Breast epithelium (tissue), 4 donors: ENCODE data around the gene PRODH. TPM values are rescaled to one million over a fixed set of nuclear protein-coding genes. Genes with fewer than 3 reads are reported as not detected.
A peak's percentile ranks its signal among the peaks of the same experiment; 100 is the strongest.
"Not testable (repeated sequence)": the region's sequence is repeated elsewhere in the genome, so short reads cannot be mapped to it uniquely, and the experiment has no call there.

Experiments
- DNase-seq, 2 donors: peaks; one replicate each; pipeline ENCODE4 v3.0.0-alpha.2; 2019; ENCODE audit warnings: low spot score in 2 of 2
- H3K27ac ChIP-seq, 2 donors: fragments of 200-600 bp; sonication (generic) in 1 of 2; one replicate each; pipeline ENCODE4 v1.5.1; 2016 to 2019; ENCODE audit warnings: mild to moderate bottlenecking in 1 of 2
- H3K27me3 ChIP-seq, 2 donors: fragments of 200-600 bp; sonication (generic) in 1 of 2; one replicate each; pipeline versions ENCODE4 v1.5.1 to v1.6.0; 2017 to 2019; ENCODE audit warnings: control low read depth in 1 of 2, mild to moderate bottlenecking in 1 of 2
- H3K36me3 ChIP-seq: fragments of 200-600 bp; one replicate; pipeline ENCODE4 v1.5.1; 2019
- H3K4me1 ChIP-seq, 2 donors: fragments of 200-600 bp; sonication (generic); one replicate each; pipeline ENCODE4 v1.5.1; 2016 to 2019; ENCODE audit warnings: control low read depth in 1 of 2
- H3K4me3 ChIP-seq, 3 donors: fragments of 200-600 bp; sonication (generic); 1 replicate in 2 of 3; 2 replicates in 1 of 3; pipeline ENCODE4 v1.5.1; 2016 to 2019; ENCODE audit warnings: mild to moderate bottlenecking in 3 of 3, moderate library complexity in 2 of 3
- H3K9me3 ChIP-seq, 2 donors: fragments of 200-600 bp; sonication (generic) in 1 of 2; one replicate each; pipeline ENCODE4 v1.5.1; 2016 to 2019; ENCODE audit warnings: control low read depth in 1 of 2
- CTCF ChIP-seq, 3 donors: fragments of 450-650 bp; IDR thresholded peaks; one replicate each; pipeline ENCODE4 v1.5.1; 2016 to 2017; ENCODE audit warnings: antibody characterized with exemption in 3 of 3, mild to moderate bottlenecking in 3 of 3, moderate library complexity in 3 of 3
- POLR2A ChIP-seq: fragments of 450-650 bp; IDR thresholded peaks from one replicate; pipeline ENCODE4 v1.6.1; 2016; ENCODE audit warnings: antibody characterized with exemption, mild to moderate bottlenecking, moderate library complexity
- POLR2AphosphoS5 ChIP-seq, 3 donors: sonication (generic); formaldehyde crosslinking; IDR thresholded peaks; one replicate each; pipeline ENCODE4 v1.6.1; 2017; ENCODE audit warnings: antibody characterized with exemption in 3 of 3
- intact Hi-C: fragments of 100-400 bp; cut with DNase I; formaldehyde crosslinking; loops from one replicate; pipeline ENCODE4 v1.15.1; 2023; ENCODE audit warnings: low total_unique reads
- total RNA-seq, 3 donors: library from RNA; depleted of rRNA; stranded (reverse); fragments of >200 nt; gene quantifications; one replicate each; pipeline ENCODE4 v1.1.0, GENCODE V29; 2016

PRODH gene
- total RNA-seq, 3 donors from 2014 or later = 4.6 to 29.6 (median 11.1) TPM

GRCh38 chr22:18954303-18954989 lies 18.4 kb upstream of the PRODH start:
- not testable (repeated sequence) for H3K27me3 ChIP-seq, H3K9me3 ChIP-seq, H3K4me3 ChIP-seq, H3K4me1 ChIP-seq, H3K36me3 ChIP-seq, H3K27ac ChIP-seq
- peak in 2 of 3 donors; percentile 70 to 71 for TF ChIP-seq CTCF (IDR thresholded peaks at IDR 0.05)
- DNase-seq = peak; percentile 40 to 71
- intact Hi-C loops = loop anchor here (10.0 kb wide), 1 partner anchor 680 kb away; no protein-coding TSS in a partner anchor

- peak in 1 of 2 donors; percentile 38 for DNase-seq
- not testable (repeated sequence) for H3K4me1 ChIP-seq, H3K27me3 ChIP-seq, H3K4me3 ChIP-seq, H3K27ac ChIP-seq, H3K9me3 ChIP-seq, H3K36me3 ChIP-seq
- intact Hi-C loops = loop anchor here (10.0 kb wide), 1 partner anchor 682 kb away; no protein-coding TSS in a partner anchor
These were observed 17.0 kb upstream of the PRODH start for GRCh38 chr22:18953128-18953527.

GRCh38 chr22:18952022-18952421 lies 15.9 kb upstream of the PRODH start:
- H3K27me3 ChIP-seq = peaks cover 0 to 5% of the 10 kb centered on the region in 2 donors
- DNase-seq = no peak
- no peaks in the 10 kb centered on the region for H3K9me3 ChIP-seq
- H3K4me3 ChIP-seq = no peak overlapping the region
- intact Hi-C loops = loop anchor here (10.0 kb wide), 1 partner anchor 683 kb away; no protein-coding TSS in a partner anchor
- no peaks in the 10 kb centered on the region for H3K4me1 ChIP-seq
- TF ChIP-seq CTCF (IDR thresholded peaks at IDR 0.05) = no peak
- TF ChIP-seq POLR2A = no peak
- no peak for TF ChIP-seq POLR2AphosphoS5 (IDR thresholded peaks at IDR 0.05)
- no peak overlapping the region for H3K27ac ChIP-seq
- no peaks in the 10 kb centered on the region for H3K36me3 ChIP-seq

GRCh38 chr22:18950141-18950540 lies 14.0 kb upstream of the PRODH start:
- intact Hi-C loops = loop anchor here (10.0 kb wide), 1 partner anchor 685 kb away; no protein-coding TSS in a partner anchor
- Histone ChIP-seq H3K4me1 (no peaks in the 10 kb centered on the region), H3K27me3 (peaks cover 0 to 5% of the 10 kb centered on the region in 2 donors), H3K9me3 (no peaks in the 10 kb centered on the region), H3K27ac (no peak overlapping the region), H3K36me3 (no peaks in the 10 kb centered on the region), H3K4me3 (no peak overlapping the region)
- TF ChIP-seq POLR2AphosphoS5 (IDR thresholded peaks at IDR 0.05) (no peak), CTCF (IDR thresholded peaks at IDR 0.05) (no peak), POLR2A (no peak)
- no peak for DNase-seq

- H3K4me3 ChIP-seq = no peak overlapping the region
- no peaks in the 10 kb centered on the region for H3K36me3 ChIP-seq
- H3K27ac ChIP-seq = no peak overlapping the region
- intact Hi-C loops = no loop called here
- H3K9me3 ChIP-seq = no peaks in the 10 kb centered on the region
- peaks cover 0 to 2% of the 10 kb centered on the region in 2 donors for H3K27me3 ChIP-seq
- peak in 1 of 2 donors; percentile 45 for DNase-seq
- H3K4me1 ChIP-seq = no peaks in the 10 kb centered on the region
- no peak for TF ChIP-seq POLR2A
- TF ChIP-seq POLR2AphosphoS5 (IDR thresholded peaks at IDR 0.05) = no peak
- TF ChIP-seq CTCF (IDR thresholded peaks at IDR 0.05) = no peak
These were observed 11.8 kb upstream of the PRODH start for GRCh38 chr22:18947905-18948304.

GRCh38 chr22:18947105-18947504 lies 11.0 kb upstream of the PRODH start:
- DNase-seq, H3K9me3 ChIP-seq, H3K27me3 ChIP-seq, H3K4me3 ChIP-seq, H3K36me3 ChIP-seq, H3K27ac ChIP-seq, H3K4me1 ChIP-seq, intact Hi-C loops: not testable (repeated sequence)

- DNase-seq, intact Hi-C loops, H3K9me3 ChIP-seq, H3K4me3 ChIP-seq, H3K27ac ChIP-seq, H3K4me1 ChIP-seq, H3K36me3 ChIP-seq, H3K27me3 ChIP-seq: not testable (repeated sequence)
These were observed 2.6 kb upstream of the PRODH start for GRCh38 chr22:18938691-18939090.

- H3K4me3 ChIP-seq, DNase-seq, H3K4me1 ChIP-seq, H3K9me3 ChIP-seq, H3K27ac ChIP-seq, intact Hi-C loops, H3K27me3 ChIP-seq, H3K36me3 ChIP-seq: not testable (repeated sequence)
These were observed 1.4 kb downstream of the PRODH start for GRCh38 chr22:18934688-18935087.
